ENCODE measurements around the gene TAAR6.
"Not testable (repeated sequence)": the region's sequence is repeated elsewhere in the genome, so short reads cannot be mapped to it uniquely, and the experiment has no call there.

- not testable (repeated sequence) for TF ChIP-seq CTCF (conservative IDR thresholded peaks at IDR 0.05); EZH2 (IDR thresholded peaks at IDR 0.05; ENCODE audit: low read depth)
These were observed 30.8 kb downstream of the TAAR6 start for GRCh38 chr6:132600900-132601299.

Measured in PC-9 (cell line).